ENCODE data around the gene SFXN2. TPM values are rescaled to one million over a fixed set of nuclear protein-coding genes. Genes with fewer than 3 reads are reported as not detected.
"Not testable (repeated sequence)": the region's sequence is repeated elsewhere in the genome, so short reads cannot be mapped to it uniquely, and the experiment has no call there.

Gene SFXN2
- total RNA-seq, 1 donor from 2014 or later = 35.8 TPM

DNA sequence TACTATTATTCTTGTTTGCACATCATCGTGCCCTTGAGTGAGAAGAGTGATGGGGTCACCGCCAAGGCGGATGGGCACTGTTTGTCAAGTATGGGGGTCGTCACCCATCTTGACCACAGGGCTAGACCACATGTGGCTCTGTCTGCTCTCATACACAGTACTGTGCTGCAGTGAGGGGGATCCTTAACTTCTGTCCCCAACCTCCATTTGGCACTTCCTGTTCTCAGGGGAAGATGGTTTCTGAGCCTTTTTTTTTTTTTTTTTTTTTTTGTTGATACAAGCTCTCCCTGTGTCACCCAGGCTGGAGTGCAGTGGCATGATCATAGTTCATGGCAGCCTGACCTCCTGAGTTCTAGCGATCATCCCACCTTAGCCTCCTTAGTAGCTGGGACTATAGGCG lies 42.9 kb downstream of the SFXN2 start:
- no peak for DNase-seq (ENCODE audit: extremely low spot score, unreplicated experiment)
- TF ChIP-seq, protein P1, sequence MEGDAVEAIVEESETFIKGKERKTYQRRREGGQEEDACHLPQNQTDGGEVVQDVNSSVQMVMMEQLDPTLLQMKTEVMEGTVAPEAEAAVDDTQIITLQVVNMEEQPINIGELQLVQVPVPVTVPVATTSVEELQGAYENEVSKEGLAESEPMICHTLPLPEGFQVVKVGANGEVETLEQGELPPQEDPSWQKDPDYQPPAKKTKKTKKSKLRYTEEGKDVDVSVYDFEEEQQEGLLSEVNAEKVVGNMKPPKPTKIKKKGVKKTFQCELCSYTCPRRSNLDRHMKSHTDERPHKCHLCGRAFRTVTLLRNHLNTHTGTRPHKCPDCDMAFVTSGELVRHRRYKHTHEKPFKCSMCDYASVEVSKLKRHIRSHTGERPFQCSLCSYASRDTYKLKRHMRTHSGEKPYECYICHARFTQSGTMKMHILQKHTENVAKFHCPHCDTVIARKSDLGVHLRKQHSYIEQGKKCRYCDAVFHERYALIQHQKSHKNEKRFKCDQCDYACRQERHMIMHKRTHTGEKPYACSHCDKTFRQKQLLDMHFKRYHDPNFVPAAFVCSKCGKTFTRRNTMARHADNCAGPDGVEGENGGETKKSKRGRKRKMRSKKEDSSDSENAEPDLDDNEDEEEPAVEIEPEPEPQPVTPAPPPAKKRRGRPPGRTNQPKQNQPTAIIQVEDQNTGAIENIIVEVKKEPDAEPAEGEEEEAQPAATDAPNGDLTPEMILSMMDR (conservative IDR thresholded peaks at IDR 0.05) = no peak
- H3K36me3 Mint-ChIP-seq = peaks cover 5% of the 10 kb centered on the region
- no peaks in the 10 kb centered on the region for H3K27me3 Mint-ChIP-seq
- no peak overlapping the region for H3K4me3 Mint-ChIP-seq
- no peak overlapping the region for H3K27ac Mint-ChIP-seq
- H3K4me1 Mint-ChIP-seq (ENCODE audit: unreplicated experiment) = peaks cover 33% of the 10 kb centered on the region
- peaks cover 5% of the 10 kb centered on the region for H3K9me3 Mint-ChIP-seq

DNA sequence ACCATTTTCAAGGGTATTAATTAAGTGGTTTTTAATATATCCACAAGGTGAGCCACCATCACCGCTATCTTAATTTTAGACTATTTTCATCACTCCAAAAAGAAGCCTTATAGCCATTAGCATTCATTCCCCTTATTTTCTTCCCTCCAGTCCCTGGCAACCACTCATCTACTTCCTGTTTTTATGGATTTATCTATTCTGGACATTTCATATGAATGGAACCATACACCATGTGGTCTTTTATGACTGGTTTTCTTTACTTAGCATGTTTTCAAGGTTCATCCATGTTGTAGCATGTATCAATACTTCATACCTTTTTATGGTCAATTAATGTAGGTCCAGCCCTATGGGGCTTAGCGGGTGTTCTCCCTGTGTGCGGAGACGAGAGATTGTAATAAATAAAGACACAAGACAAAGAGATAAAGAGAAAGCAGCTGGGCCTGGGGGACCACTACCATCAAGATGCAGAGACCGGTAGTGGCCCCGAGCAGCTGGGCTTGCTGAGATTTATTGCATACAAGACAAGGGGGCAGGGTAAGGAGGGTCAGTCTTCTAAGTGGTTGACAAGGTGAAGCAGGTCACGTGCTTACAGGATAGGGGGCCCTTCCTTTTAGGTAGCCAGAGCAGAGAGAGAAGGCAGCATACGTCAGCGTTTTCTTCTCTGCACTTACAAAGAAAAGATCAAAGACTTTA lies 44.0 kb downstream of the SFXN2 start:
- Mint-ChIP-seq H3K4me3 (peak overlapping the region; percentile 62), H3K4me1 (ENCODE audit: unreplicated experiment) (peaks cover 31% of the 10 kb centered on the region), H3K36me3 (peaks cover 8% of the 10 kb centered on the region), H3K27me3 (no peaks in the 10 kb centered on the region), H3K27ac (peak overlapping the region; percentile 64), H3K9me3 (peaks cover 5% of the 10 kb centered on the region)
- TF ChIP-seq, protein P1 (conservative IDR thresholded peaks at IDR 0.05) = no peak
- no peak for DNase-seq (ENCODE audit: extremely low spot score, unreplicated experiment)

DNA sequence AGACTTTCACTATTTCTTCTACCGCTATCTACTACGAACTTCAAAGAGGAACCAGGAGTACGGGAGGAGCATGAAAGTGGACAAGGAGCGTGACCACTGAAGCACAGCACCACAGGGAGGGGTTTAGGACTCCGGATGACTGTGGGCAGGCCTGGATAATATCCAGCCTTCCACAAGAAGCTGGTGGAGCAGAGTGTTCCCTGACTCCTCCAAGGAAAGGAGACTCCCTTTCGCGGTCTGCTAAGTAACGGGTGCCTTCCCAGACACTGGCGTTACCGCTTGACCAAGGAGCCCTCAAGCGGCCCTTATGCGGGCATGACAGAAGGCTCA lies 44.5 kb downstream of the SFXN2 start:
- H3K27ac Mint-ChIP-seq = peak overlapping the region; percentile 64
- H3K27me3 Mint-ChIP-seq; DNase-seq (ENCODE audit: extremely low spot score, unreplicated experiment); H3K9me3 Mint-ChIP-seq; H3K36me3 Mint-ChIP-seq: not testable (repeated sequence)
- peak overlapping the region; percentile 62 for H3K4me3 Mint-ChIP-seq
- H3K4me1 Mint-ChIP-seq (ENCODE audit: unreplicated experiment) = peaks cover 28% of the 10 kb centered on the region

DNA sequence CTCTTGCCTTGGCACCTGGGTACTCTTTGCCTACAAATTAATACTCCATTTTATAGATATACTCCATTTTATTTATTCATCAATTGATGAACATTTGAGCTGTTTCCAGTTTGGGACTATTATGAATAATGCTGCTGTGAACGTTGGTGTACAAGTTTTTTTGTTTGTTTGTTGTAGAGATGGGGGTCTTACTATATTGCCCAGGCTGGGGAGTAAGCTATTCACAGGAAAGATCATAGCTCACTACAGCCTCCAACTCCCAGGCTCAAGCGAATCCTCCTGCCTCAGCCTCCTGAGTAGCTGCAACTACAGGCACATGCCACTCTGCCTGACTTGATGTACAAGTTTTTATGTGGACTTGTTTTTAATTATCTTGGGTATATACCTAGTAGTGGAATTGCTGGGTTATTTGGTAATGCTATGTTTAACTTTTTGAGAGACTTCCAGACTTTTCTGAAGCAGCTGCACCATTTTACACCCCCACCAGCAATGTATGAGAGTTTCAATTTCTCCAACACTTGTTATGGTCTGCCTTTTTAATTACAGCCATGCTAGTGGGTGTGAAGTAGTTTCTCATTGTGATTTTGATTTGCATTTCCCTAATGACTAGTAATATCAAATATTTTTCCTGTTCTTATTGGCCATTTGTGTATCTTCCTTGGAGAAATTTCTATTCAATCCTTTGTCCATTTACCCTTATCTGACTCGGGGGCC lies 45.2 kb downstream of the SFXN2 start:
- H3K36me3 Mint-ChIP-seq = peaks cover 8% of the 10 kb centered on the region
- H3K9me3 Mint-ChIP-seq = peaks cover 5% of the 10 kb centered on the region
- TF ChIP-seq, protein P1 (conservative IDR thresholded peaks at IDR 0.05) = no peak
- no peak for DNase-seq (ENCODE audit: extremely low spot score, unreplicated experiment)
- H3K27me3 Mint-ChIP-seq = no peaks in the 10 kb centered on the region
- H3K27ac Mint-ChIP-seq = no peak overlapping the region
- no peak overlapping the region for H3K4me3 Mint-ChIP-seq
- H3K4me1 Mint-ChIP-seq (ENCODE audit: unreplicated experiment) = peaks cover 35% of the 10 kb centered on the region

DNA sequence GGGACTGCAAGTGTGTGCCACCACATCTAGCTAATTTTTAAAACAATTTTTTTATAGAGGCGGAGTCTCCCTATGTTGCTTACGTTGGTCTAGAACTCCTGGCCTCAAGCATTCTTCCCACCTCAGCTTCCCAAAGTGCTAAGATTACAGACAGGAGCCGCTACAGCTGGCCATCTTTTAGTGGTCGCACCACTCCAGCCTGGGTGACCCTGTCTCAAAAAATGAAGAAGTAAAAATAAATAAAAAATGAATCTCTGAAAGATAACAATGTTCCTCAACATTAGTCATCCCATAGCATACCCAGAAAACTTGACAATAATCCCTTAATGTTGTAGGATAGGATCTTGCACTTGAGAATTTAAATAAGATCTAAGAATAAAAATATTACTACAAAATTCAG lies 47.5 kb downstream of the SFXN2 start:
- no peak for DNase-seq (ENCODE audit: extremely low spot score, unreplicated experiment)
- peaks cover 19% of the 10 kb centered on the region for H3K36me3 Mint-ChIP-seq
- peaks cover 5% of the 10 kb centered on the region for H3K9me3 Mint-ChIP-seq
- H3K4me1 Mint-ChIP-seq (ENCODE audit: unreplicated experiment) = peaks cover 48% of the 10 kb centered on the region
- no peak overlapping the region for H3K27ac Mint-ChIP-seq
- H3K27me3 Mint-ChIP-seq = no peaks in the 10 kb centered on the region
- no peak overlapping the region for H3K4me3 Mint-ChIP-seq
- TF ChIP-seq, protein P1 (conservative IDR thresholded peaks at IDR 0.05) = no peak

DNA sequence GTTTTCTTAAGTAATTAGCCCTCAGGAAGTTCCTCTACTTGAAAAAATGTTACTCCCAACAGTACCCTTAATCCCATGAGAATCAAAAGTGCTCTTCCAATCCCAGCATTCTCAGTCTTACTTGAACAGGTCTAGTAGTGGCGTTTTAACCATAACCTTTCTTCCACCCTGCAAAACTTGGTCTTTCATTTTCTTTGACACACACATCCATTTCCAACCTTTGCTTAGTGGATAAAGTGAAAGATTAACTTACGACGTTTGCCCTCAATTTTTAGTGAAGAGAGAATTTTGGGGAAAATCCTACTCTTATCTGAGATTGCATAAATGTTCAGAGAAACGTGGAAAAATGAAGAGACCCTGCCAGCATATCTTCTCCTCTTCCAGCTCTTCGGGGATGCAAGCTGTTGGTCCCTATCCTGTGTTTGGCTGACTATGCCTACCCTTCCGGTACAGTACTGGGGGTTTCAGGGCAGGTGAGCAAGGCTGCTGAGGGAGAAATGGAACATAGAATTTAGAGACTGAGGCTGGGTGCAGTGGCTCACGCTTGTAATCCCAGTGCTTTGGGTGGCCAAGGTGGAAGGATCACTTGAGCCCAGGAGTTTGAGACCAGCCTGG lies 48.1 kb downstream of the SFXN2 start:
- Mint-ChIP-seq H3K4me3 (no peak overlapping the region), H3K27ac (peak overlapping the region; percentile 8), H3K36me3 (peaks cover 19% of the 10 kb centered on the region), H3K4me1 (ENCODE audit: unreplicated experiment) (peaks cover 53% of the 10 kb centered on the region), H3K27me3 (no peaks in the 10 kb centered on the region), H3K9me3 (peaks cover 5% of the 10 kb centered on the region)
- DNase-seq (ENCODE audit: extremely low spot score, unreplicated experiment) = no peak
- TF ChIP-seq, protein P1 (conservative IDR thresholded peaks at IDR 0.05) = no peak
